SK-N-SH (cell line): ENCODE data around the gene CZIB. TPM values are rescaled to one million over a fixed set of nuclear protein-coding genes. Genes with fewer than 3 reads are reported as not detected.

Experiments
- CTCF ChIA-PET: fragments of 300-600, 350-600 bp; formaldehyde crosslinking; extraction: SDS; loops from one replicate; lab custom pipeline; 2021; lab: Yijun Ruan, JAX
- POLR2A ChIA-PET: fragments of 350-600 bp; sonication (Branson Sonifier 250); formaldehyde crosslinking; extraction: SDS; loops from one replicate; lab custom pipeline; 2020; ENCODE audit warnings: antibody characterized with exemption, inconsistent platforms; lab: Yijun Ruan, JAX
- DNase-seq: peaks from one replicate; pipeline ENCODE4 v3.0.0; 2012
- H2AFZ ChIP-seq: fragments of 200-600 bp; sonication (generic); 2 replicates; pipeline ENCODE4 v1.8.1; 2016; ENCODE audit warnings: antibody characterized with exemption, mild to moderate bottlenecking, low read depth
- H3F3A ChIP-seq: fragments of 200-600 bp; sonication (generic); replicated peaks from 2 replicates; pipeline ENCODE3; 2016; ENCODE audit warnings: antibody characterized with exemption, mild to moderate bottlenecking; ENCODE audit not compliant: insufficient read depth
- H3K27ac ChIP-seq, 2 experiments: fragments of 200-500 bp in 1 of 2; fragments of 200-600 bp in 1 of 2; sonication (Bioruptor generic) in 1 of 2; sonication (generic), shearing (Covaris generic) in 1 of 2; 2 replicates each; pipeline versions ENCODE4 v1.5.1 to v1.6.1; 2014 to 2016; ENCODE audit warnings: low read depth in 2 of 2, inconsistent platforms in 1 of 2, low read length in 1 of 2, mild to moderate bottlenecking in 1 of 2, mixed read lengths in 1 of 2
- H3K27me3 ChIP-seq: fragments of 200-600 bp; sonication (generic), shearing (Covaris generic); 2 replicates; pipeline ENCODE4 v1.6.1; 2016; ENCODE audit warnings: mixed run types; ENCODE audit not compliant: insufficient read depth
- H3K36me3 ChIP-seq, 2 experiments: fragments of 200-500 bp in 1 of 2; fragments of 200-600 bp in 1 of 2; sonication (Bioruptor generic) in 1 of 2; sonication (generic) in 1 of 2; replicated peaks in 1 of 2; 2 replicates each; pipeline versions ENCODE3 to v1.5.1; 2014 to 2016; ENCODE audit warnings: low read length in 1 of 2, mild to moderate bottlenecking in 1 of 2; ENCODE audit not compliant: insufficient read depth in 2 of 2, control insufficient read depth in 1 of 2
- H3K4me1 ChIP-seq, 2 experiments: fragments of 200-500 bp in 1 of 2; fragments of 200-600 bp in 1 of 2; sonication (Bioruptor generic) in 1 of 2; sonication (generic), shearing (Covaris generic) in 1 of 2; 2 replicates each; pipeline versions ENCODE4 v1.5.1 to v1.6.1; 2014 to 2016; ENCODE audit warnings: low read depth in 1 of 2, low read length in 1 of 2, mixed run types in 1 of 2; ENCODE audit not compliant: insufficient read depth in 2 of 2, control insufficient read depth in 1 of 2
- H3K4me2 ChIP-seq: fragments of 200-600 bp; sonication (generic), shearing (Covaris generic); 2 replicates; pipeline ENCODE4 v1.6.1; 2017; ENCODE audit warnings: mixed run types
- H3K4me3 ChIP-seq, 2 experiments: fragments of 200-500 bp in 1 of 2; fragments of 200-600 bp in 1 of 2; sonication (Bioruptor generic) in 1 of 2; sonication (generic), shearing (Covaris generic) in 1 of 2; 2 replicates each; pipeline versions ENCODE4 v1.5.1 to v1.8.1; 2014 to 2016; ENCODE audit warnings: low read depth in 2 of 2, inconsistent platforms in 1 of 2, low read length in 1 of 2, mild to moderate bottlenecking in 1 of 2, mixed read lengths in 1 of 2, moderate library complexity in 1 of 2
- H3K79me2 ChIP-seq: fragments of 200-600 bp; sonication (generic); 2 replicates; pipeline ENCODE4 v1.8.1; 2017; ENCODE audit warnings: mild to moderate bottlenecking; ENCODE audit not compliant: insufficient read depth
- H3K9ac ChIP-seq: fragments of 200-600 bp; sonication (generic); 2 replicates; pipeline ENCODE4 v1.6.1; 2017; ENCODE audit warnings: mixed run types
- H3K9me2 ChIP-seq: fragments of 200-600 bp; sonication (generic); 2 replicates; pipeline ENCODE4 v1.6.1; 2017; ENCODE audit warnings: mixed run types
- H3K9me3 ChIP-seq: fragments of 200-600 bp; sonication (generic); 2 replicates; pipeline ENCODE4 v1.6.1; 2017; ENCODE audit warnings: mixed run types, mild to moderate bottlenecking, moderate library complexity
- H4K20me1 ChIP-seq: fragments of 200-600 bp; sonication (generic); 2 replicates; pipeline ENCODE4 v1.6.1; 2017; ENCODE audit warnings: mild to moderate bottlenecking, mixed run types; ENCODE audit not compliant: insufficient read depth
- CHD2 ChIP-seq: fragments of 150-350 bp; IDR thresholded peaks from 2 replicates; pipeline ENCODE4 v1.6.1; 2018; ENCODE audit warnings: low read length; ENCODE audit not compliant: partially characterized antibody
- EZH2phosphoT487 ChIP-seq: fragments of 200-600 bp; sonication (generic); IDR thresholded peaks from 2 replicates; pipeline ENCODE4 v1.6.1; 2017; ENCODE audit warnings: low read depth, mixed run types, mild to moderate bottlenecking, antibody characterized with exemption, moderate library complexity, borderline replicate concordance
- FOXM1 ChIP-seq: IDR thresholded peaks from 2 replicates; pipeline ENCODE4 v1.4.0; 2012; ENCODE audit warnings: low read depth, mild to moderate bottlenecking
- GABPA ChIP-seq: IDR thresholded peaks from 2 replicates; pipeline ENCODE4 v1.4.0; 2012; ENCODE audit warnings: low read depth, mild to moderate bottlenecking
- GATA2 ChIP-seq: sonication (generic); formaldehyde crosslinking; IDR thresholded peaks from 2 replicates; pipeline ENCODE4 v1.5.0; 2020; ENCODE audit warnings: mild to moderate bottlenecking, missing genetic modification reagents
- IRF3 ChIP-seq: fragments of 150-350 bp; IDR thresholded peaks from 2 replicates; pipeline ENCODE4 v1.6.1; 2016; ENCODE audit warnings: mild to moderate bottlenecking, low read depth, low read length
- MXI1 ChIP-seq: IDR thresholded peaks from 2 replicates; pipeline ENCODE4 v1.6.1; 2012; ENCODE audit warnings: mild to moderate bottlenecking, low read depth, low read length, improper control_type of control experiment
- NFIC ChIP-seq: IDR thresholded peaks from 2 replicates; pipeline ENCODE4 v1.4.0; 2012; ENCODE audit warnings: borderline replicate concordance
- NRF1 ChIP-seq: IDR thresholded peaks from 2 replicates; pipeline ENCODE4 v1.6.1; 2012; ENCODE audit warnings: low read depth, mild to moderate bottlenecking, low read length
- POLR2AphosphoS5 ChIP-seq: IDR thresholded peaks from 2 replicates; pipeline ENCODE4 v1.6.1; 2012; ENCODE audit warnings: low read depth, low read length
- RAD21 ChIP-seq: IDR thresholded peaks from 2 replicates; pipeline ENCODE4 v1.6.1; 2012; ENCODE audit warnings: mild to moderate bottlenecking, low read length
- RCOR1 ChIP-seq: fragments of 150-350 bp; IDR thresholded peaks from 2 replicates; pipeline ENCODE4 v1.6.1; 2017; ENCODE audit warnings: antibody characterized with exemption, low read length
- RFX5 ChIP-seq: IDR thresholded peaks from 2 replicates; pipeline ENCODE4 v1.6.1; 2012; ENCODE audit warnings: mild to moderate bottlenecking, improper control_type of control experiment, low read length
- SMC3 ChIP-seq: IDR thresholded peaks from 2 replicates; pipeline ENCODE4 v1.6.1; 2012; ENCODE audit warnings: low read depth, low read length, improper control_type of control experiment
- TCF12 ChIP-seq: IDR thresholded peaks from 2 replicates; pipeline ENCODE4 v1.4.0; 2012
- WGBS: methylation state at CpG from one replicate; pipeline ENCODE4 v1.1.6; 2017; ENCODE audit warnings: low lambda C conversion rate; 5-methylcytosine and 5-hydroxymethylcytosine counted together
- polyA plus RNA-seq, 3 experiments: library from polyadenylated mRNA; depleted of rRNA; stranded (reverse); fragments of >200 nt; gene quantifications; 2 replicates each; pipeline ENCODE4 v1.2.3, GENCODE V29; 2012
- TF ChIP-seq, protein P1 (sequence below): fragments of 150-350 bp; IDR thresholded peaks from 2 replicates; pipeline ENCODE4 v1.6.1; 2017; ENCODE audit warnings: antibody characterized with exemption, low read length, low read depth, borderline replicate concordance
- TF ChIP-seq, protein P2 (sequence below): IDR thresholded peaks from 2 replicates; pipeline ENCODE4 v1.4.0; 2012; ENCODE audit warnings: low read depth, borderline replicate concordance
- TF ChIP-seq, protein P3 (sequence below): IDR thresholded peaks from 2 replicates; pipeline ENCODE4 v1.6.1; 2012; ENCODE audit warnings: mild to moderate bottlenecking, low read depth, low read length, moderate library complexity

Gene CZIB
- polyA plus RNA-seq, 1 of the 3 experiments (the other 2 are of a cell fraction): 69.0 TPM

DNA sequence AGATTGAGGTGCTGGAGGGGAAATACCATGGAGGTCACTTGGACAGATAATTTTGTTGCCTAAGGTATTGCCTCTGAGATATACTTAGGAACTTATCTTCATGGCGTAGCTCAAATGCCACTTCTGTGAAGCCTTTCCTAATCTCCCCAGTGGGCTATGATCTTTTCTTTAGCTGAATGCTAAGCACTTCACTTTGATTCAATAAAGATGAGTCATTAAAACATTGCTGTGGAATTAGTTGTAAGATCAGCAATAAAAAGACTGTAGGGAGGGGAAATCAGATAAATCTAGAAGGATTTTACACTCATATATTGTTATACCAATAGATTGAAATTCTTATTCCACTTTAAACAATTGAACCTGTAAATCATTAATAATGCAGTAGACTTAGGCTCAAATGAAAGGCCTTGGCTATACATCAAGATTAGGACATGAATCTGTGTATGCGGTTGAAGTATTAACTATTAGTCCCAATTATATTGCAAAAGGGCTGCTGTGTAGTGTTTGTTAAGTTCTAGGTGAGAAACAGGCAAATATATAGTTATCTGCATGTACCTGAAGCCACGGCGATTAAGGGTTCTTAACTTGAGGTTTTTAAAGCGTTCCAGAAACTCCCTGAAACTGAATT is 37.1 kb upstream of the CZIB start:
- POLR2A ChIA-PET: no interaction called here
- Histone ChIP-seq H3K4me3 (no peak overlapping the region), H3K4me1 (peaks cover 0 to 11% of the 10 kb centered on the region in 2 experiments; a peak in 1 of 4 replicates), H2AFZ (no peak overlapping the region), H4K20me1 (no peaks in the 10 kb centered on the region), H3K79me2 (no peaks in the 10 kb centered on the region), H3K9me2 (no peaks in the 10 kb centered on the region), H3K27me3 (no peaks in the 10 kb centered on the region), H3K9me3 (no peaks in the 10 kb centered on the region), H3K36me3 (peaks cover 17 to 49% of the 10 kb centered on the region in 2 experiments), H3K27ac (no peak overlapping the region), H3F3A (peaks cover 8% of the 10 kb centered on the region), H3K4me2 (no peak overlapping the region), H3K9ac (no peak overlapping the region)
- DNase-seq: no peak
- CTCF ChIA-PET: interaction anchor here (0.6 to 6.0 kb wide), 4 partner anchors 21 to 361 kb away, joined by 3 to 25 read pairs (median 9); no protein-coding TSS in a partner anchor
- 98% methylated on average over 5 of the region's 5 CpGs for WGBS
- TF ChIP-seq RAD21: no peak
- TF ChIP-seq NRF1: no peak
- no peak for TF ChIP-seq TCF12
- no peak for TF ChIP-seq MXI1
- TF ChIP-seq, protein P1, sequence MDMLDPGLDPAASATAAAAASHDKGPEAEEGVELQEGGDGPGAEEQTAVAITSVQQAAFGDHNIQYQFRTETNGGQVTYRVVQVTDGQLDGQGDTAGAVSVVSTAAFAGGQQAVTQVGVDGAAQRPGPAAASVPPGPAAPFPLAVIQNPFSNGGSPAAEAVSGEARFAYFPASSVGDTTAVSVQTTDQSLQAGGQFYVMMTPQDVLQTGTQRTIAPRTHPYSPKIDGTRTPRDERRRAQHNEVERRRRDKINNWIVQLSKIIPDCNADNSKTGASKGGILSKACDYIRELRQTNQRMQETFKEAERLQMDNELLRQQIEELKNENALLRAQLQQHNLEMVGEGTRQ: no peak
- TF ChIP-seq, protein P2, sequence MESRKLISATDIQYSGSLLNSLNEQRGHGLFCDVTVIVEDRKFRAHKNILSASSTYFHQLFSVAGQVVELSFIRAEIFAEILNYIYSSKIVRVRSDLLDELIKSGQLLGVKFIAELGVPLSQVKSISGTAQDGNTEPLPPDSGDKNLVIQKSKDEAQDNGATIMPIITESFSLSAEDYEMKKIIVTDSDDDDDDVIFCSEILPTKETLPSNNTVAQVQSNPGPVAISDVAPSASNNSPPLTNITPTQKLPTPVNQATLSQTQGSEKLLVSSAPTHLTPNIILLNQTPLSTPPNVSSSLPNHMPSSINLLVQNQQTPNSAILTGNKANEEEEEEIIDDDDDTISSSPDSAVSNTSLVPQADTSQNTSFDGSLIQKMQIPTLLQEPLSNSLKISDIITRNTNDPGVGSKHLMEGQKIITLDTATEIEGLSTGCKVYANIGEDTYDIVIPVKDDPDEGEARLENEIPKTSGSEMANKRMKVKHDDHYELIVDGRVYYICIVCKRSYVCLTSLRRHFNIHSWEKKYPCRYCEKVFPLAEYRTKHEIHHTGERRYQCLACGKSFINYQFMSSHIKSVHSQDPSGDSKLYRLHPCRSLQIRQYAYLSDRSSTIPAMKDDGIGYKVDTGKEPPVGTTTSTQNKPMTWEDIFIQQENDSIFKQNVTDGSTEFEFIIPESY: no peak
- TF ChIP-seq GABPA: no peak
- no peak for TF ChIP-seq GATA2 (CRISPR knock-in tag)
- TF ChIP-seq, protein P3, sequence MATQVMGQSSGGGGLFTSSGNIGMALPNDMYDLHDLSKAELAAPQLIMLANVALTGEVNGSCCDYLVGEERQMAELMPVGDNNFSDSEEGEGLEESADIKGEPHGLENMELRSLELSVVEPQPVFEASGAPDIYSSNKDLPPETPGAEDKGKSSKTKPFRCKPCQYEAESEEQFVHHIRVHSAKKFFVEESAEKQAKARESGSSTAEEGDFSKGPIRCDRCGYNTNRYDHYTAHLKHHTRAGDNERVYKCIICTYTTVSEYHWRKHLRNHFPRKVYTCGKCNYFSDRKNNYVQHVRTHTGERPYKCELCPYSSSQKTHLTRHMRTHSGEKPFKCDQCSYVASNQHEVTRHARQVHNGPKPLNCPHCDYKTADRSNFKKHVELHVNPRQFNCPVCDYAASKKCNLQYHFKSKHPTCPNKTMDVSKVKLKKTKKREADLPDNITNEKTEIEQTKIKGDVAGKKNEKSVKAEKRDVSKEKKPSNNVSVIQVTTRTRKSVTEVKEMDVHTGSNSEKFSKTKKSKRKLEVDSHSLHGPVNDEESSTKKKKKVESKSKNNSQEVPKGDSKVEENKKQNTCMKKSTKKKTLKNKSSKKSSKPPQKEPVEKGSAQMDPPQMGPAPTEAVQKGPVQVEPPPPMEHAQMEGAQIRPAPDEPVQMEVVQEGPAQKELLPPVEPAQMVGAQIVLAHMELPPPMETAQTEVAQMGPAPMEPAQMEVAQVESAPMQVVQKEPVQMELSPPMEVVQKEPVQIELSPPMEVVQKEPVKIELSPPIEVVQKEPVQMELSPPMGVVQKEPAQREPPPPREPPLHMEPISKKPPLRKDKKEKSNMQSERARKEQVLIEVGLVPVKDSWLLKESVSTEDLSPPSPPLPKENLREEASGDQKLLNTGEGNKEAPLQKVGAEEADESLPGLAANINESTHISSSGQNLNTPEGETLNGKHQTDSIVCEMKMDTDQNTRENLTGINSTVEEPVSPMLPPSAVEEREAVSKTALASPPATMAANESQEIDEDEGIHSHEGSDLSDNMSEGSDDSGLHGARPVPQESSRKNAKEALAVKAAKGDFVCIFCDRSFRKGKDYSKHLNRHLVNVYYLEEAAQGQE: no peak
- TF ChIP-seq NFIC: no peak
- no peak for TF ChIP-seq POLR2AphosphoS5
- no peak for TF ChIP-seq CHD2
- TF ChIP-seq FOXM1: no peak
- no peak for TF ChIP-seq IRF3
- no peak for TF ChIP-seq SMC3
- TF ChIP-seq RCOR1: no peak
- TF ChIP-seq EZH2phosphoT487: no peak
- no peak for TF ChIP-seq RFX5
